ENCODE measurements around the gene DAD1.
"Not testable (repeated sequence)": the region's sequence is repeated elsewhere in the genome, so short reads cannot be mapped to it uniquely, and the experiment has no call there.

Gene DAD1

GRCh38 chr14:22589096-22589839 is at the start of gene DAD1:
TSS of gene DAD1 (minus strand) at chr14:22589224. CDS start at chr14:22589157, 67 bp downstream.
- DNase-seq (ENCODE audit: low spot score) = peak; percentile 98
- FAIRE-seq = peak; percentile 96

GRCh38 chr14:22635980-22636379 is 47.0 kb upstream of the DAD1 start:
- not testable (repeated sequence) for FAIRE-seq; DNase-seq (ENCODE audit: low spot score)

GRCh38 chr14:22634233-22634900 is 45.3 kb upstream of the DAD1 start:
- DNase-seq (ENCODE audit: low spot score) (no peak), FAIRE-seq (no peak)

GRCh38 chr14:22630486-22630885 is 41.5 kb upstream of the DAD1 start:
- DNase-seq (ENCODE audit: low spot score) (no peak), FAIRE-seq (no peak)

GRCh38 chr14:22630066-22630465 is 41.0 kb upstream of the DAD1 start:
- no peak for DNase-seq (ENCODE audit: low spot score)
- no peak for FAIRE-seq

DNA sequence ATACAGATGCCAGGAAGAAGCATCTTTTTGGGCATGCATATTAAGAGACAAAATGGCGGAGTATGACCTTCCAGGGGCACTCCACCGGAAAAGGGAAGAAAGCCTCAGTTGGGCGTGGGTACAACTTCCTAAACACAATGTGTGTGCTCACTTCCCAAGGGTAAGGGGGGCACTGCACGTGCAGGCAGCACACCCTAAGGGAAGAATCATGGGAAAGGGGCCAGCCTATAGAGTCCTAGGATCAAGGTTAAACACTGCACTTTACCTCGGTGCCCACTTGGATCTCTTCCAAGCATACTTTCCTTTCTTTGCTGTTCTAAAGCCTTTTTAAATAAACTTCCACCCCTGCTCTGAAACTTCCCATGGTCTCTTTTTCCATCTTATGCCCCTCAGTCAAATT is 40.3 kb upstream of the DAD1 start:
- DNase-seq (ENCODE audit: low spot score) (no peak), FAIRE-seq (no peak)

GRCh38 chr14:22627506-22628263 is 38.7 kb upstream of the DAD1 start:
- no peak for DNase-seq (ENCODE audit: low spot score)
- no peak for FAIRE-seq

- DNase-seq (ENCODE audit: low spot score) = no peak
- no peak for FAIRE-seq
Measured at GRCh38 chr14:22626590-22626989, 37.6 kb upstream of the DAD1 start.

GRCh38 chr14:22623047-22623446 is 34.0 kb upstream of the DAD1 start:
- DNase-seq (ENCODE audit: low spot score) = no peak
- no peak for FAIRE-seq

- DNase-seq (ENCODE audit: low spot score) = no peak
- FAIRE-seq = no peak
Measured at GRCh38 chr14:22622255-22622654, 33.2 kb upstream of the DAD1 start.

GRCh38 chr14:22615765-22616164 is 26.7 kb upstream of the DAD1 start:
- not testable (repeated sequence) for DNase-seq (ENCODE audit: low spot score); FAIRE-seq

DNA sequence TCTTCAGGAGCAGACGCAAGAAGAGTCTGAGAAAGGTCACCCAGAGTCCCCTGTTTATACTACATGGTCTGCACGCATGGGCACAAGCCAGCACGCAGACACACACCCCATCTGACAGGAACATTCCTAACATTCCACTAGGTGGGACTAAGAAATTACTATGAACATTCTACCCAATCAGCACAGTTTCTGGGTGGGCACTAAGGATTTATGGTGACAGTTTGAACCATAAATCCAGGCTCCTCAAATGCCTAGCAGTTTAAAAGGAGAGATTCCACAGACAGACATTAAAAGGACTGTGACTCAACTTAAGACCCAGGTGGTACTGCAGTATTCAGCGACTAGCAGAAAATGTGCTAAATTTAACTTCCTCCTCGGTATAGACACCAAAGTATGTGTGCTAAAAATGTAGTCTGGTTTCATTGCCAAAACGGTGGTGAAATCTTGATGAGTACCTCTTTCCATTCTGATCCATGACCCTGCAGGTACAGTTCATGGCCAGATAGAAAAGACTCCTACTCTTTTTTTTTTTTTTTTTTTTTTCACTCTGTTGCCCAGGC is 25.3 kb upstream of the DAD1 start:
- FAIRE-seq (peak; percentile 84), DNase-seq (ENCODE audit: low spot score) (peak; percentile 91)

GRCh38 chr14:22613736-22614239 is 24.8 kb upstream of the DAD1 start:
- DNase-seq (ENCODE audit: low spot score) = no peak
- FAIRE-seq = no peak

DNA sequence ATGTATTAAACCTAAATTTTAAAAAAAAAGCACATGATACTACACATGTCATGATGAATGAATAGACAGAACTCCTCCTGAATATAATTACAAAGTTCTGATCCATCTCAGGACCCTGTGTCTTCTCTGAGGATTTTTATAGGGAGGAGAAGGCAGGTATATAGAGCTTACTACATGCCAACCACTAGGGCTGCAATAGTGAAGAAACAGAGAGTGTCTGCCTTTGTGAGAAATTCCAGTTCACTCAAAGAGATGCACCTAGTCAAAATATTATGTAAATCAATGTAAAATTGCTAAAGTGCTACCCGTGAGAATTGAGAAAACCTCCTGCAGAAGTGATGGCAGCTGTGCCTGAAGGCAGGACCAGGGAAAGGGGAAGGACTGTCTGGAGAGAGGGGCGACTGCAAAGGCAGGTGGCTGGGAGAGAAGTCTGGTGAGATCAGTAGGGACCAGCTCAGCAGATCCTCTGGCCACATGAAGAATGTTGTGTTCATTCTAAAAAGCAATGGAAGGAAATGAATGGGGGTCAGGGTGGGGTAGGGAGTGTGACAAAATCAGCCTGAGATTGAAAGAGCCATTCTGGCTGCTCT is 24.2 kb upstream of the DAD1 start:
- FAIRE-seq = no peak

DNA sequence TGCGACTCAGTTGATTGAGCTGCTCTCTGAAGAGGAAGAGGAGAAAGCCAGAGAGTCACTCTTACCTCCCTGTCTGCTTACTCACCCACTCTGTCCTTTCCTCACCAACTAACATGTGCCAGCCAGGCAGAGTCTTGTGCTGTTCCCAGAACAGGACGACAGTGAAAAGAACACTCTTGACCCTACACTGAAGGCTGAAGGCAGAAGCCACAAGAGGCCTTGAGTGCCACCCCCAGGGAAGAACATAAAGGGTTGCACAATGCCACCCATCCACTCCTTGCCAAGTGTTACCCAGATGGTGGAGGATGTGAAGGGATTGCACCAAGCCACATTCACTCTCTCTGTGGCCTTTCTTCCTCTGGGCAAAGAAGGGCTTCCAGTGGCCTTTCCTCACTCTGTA is 21.9 kb upstream of the DAD1 start:
- no peak for FAIRE-seq
- no peak for DNase-seq (ENCODE audit: low spot score)

More for the DNA sequence above, 24.2 kb upstream of the DAD1 start:
- DNase-seq (ENCODE audit: low spot score) = no peak

DNA sequence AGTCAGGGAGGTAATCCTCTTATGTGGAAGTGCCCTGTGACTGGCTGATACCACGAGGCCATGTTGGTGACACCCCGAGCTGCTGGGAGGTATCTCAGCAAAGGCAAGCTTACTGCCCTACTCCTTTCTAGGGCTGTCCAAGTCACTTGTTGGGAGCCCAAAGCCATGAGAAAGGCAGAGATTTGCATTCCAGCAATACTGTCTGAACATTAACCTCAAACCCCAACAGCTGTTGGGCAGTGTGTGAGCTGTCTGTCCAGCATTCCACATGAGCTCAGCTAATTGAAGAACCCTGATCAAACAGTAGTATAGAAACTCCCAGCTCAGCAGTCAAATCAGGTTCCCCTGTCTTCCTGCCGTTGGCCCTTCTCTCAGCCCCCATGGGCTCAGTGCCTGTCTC is 18.3 kb upstream of the DAD1 start:
- FAIRE-seq (no peak), DNase-seq (ENCODE audit: low spot score) (no peak)

GRCh38 chr14:22606380-22606779 is 17.4 kb upstream of the DAD1 start:
- no peak for DNase-seq (ENCODE audit: low spot score)
- FAIRE-seq = no peak

DNA sequence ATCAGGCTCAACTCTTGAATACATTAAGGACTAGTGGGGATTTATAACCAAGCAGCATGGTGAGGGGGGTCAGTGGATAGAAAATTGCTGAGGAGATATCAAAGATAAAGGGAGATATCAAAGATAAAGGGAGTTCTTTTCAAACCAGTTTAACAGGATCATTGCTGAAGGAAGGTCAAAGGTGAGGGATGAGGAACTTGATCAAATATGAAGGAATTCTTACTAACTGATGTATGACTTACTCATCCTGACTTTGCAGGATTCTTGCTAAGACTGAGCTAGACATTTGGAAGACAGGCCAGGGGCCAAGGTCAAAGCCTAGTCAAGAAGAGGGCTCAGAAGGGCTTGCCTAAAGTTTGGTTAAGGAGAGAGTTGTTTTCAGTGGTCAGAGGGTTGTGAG is 13.8 kb upstream of the DAD1 start:
- no peak for DNase-seq (ENCODE audit: low spot score)
- no peak for FAIRE-seq

DNA sequence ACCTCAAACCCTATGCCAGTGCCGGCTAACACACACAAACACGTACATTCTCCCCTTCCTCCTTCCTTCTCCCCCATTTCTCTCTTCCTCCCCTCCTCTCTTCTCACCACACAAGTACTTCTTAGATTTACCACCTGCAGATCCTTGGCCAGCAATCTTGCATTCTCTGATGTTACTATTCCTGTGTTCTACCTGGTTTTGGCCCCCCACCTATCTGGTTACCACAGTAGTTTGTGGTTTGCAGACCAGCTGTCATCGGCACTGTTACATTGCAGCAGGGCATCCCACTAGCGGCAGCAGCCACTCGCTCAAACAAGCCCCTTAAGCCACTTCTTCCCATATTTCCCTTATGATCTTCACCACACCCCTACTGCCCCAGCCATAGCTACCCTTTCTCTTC is 13.0 kb upstream of the DAD1 start:
- DNase-seq (ENCODE audit: low spot score) (no peak), FAIRE-seq (no peak)

DNA sequence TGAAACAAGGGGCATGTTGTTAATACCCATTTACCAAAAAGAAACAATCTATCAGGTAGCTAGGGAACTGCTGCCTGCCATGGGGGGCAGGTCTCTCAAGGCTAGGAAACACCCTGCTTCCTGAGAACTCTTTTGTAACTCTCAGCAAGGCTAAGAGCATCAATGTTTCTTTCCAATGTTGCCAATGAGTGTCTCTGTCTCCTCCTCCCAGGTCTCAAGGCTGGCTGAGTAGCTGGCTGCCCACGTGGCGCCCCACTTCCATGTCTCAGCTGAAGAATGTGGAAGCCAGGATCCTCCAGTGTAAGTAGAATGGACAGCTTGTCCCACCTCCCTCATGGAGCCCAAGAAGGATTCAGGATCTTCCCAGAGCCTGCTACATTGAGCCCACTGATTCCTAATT is 12.4 kb upstream of the DAD1 start:
- DNase-seq (ENCODE audit: low spot score) = no peak
- FAIRE-seq = no peak

GRCh38 chr14:22600027-22600426 is 11.0 kb upstream of the DAD1 start:
- DNase-seq (ENCODE audit: low spot score) (no peak), FAIRE-seq (no peak)

All from urothelium cell line (cell line).